Sigmoid colon (tissue), 7 donors: ENCODE results near the gene GATB. TPM values are rescaled to one million over a fixed set of nuclear protein-coding genes. Genes with fewer than 3 reads are reported as not detected.

Experiments used
- DNase-seq: peaks from one replicate; pipeline ENCODE4 v3.0.0-alpha.2; 2019
- H3K27ac ChIP-seq, 4 donors: fragments of 200-600 bp; sonication (generic); one replicate each; pipeline ENCODE4 v1.5.1; 2016 to 2019; ENCODE audit warnings: mild to moderate bottlenecking in 1 of 4
- H3K27me3 ChIP-seq, 3 donors: fragments of 200-600 bp; sonication (generic); one replicate each; pipeline ENCODE4 v1.5.1; 2019; ENCODE audit warnings: mild to moderate bottlenecking in 1 of 3
- H3K36me3 ChIP-seq, 4 donors: fragments of 200-600 bp; sonication (generic); one replicate each; pipeline ENCODE4 v1.5.1; 2016 to 2019
- H3K4me1 ChIP-seq, 4 donors: fragments of 200-600 bp; sonication (generic); one replicate each; pipeline ENCODE4 v1.5.1; 2017 to 2019
- H3K4me3 ChIP-seq, 4 donors: fragments of 200-600 bp; sonication (generic); one replicate each; pipeline ENCODE4 v1.5.1; 2017 to 2019; ENCODE audit warnings: mild to moderate bottlenecking in 2 of 4, moderate library complexity in 1 of 4
- H3K9me3 ChIP-seq, 4 donors: fragments of 200-600 bp in 3 of 4; sonication (generic) in 3 of 4; one replicate each; pipeline versions ENCODE4 v1.5.1 to v1.6.1; 2013 to 2019
- EP300 ChIP-seq, 4 donors: sonication (generic); formaldehyde crosslinking; IDR thresholded peaks; one replicate each; pipeline ENCODE4 v1.6.1; 2017; ENCODE audit warnings: antibody characterized with exemption in 4 of 4
- POLR2A ChIP-seq, 2 donors: fragments of 450-650 bp; IDR thresholded peaks; one replicate each; pipeline ENCODE4 v1.6.1; 2016; ENCODE audit warnings: antibody characterized with exemption in 2 of 2, mild to moderate bottlenecking in 2 of 2, moderate library complexity in 2 of 2
- POLR2AphosphoS5 ChIP-seq, 4 donors: sonication (generic); formaldehyde crosslinking; IDR thresholded peaks; one replicate each; pipeline ENCODE4 v1.6.1; 2017; ENCODE audit warnings: antibody characterized with exemption in 4 of 4
- WGBS, 2 donors: extraction: QIAGEN DNeasy Blood & Tissue Kit; methylation state at CpG; one replicate each; pipeline ENCODE4 v1.1.7; 2013; 5-methylcytosine and 5-hydroxymethylcytosine counted together
- intact Hi-C: fragments of 100-400 bp; cut with DNase I; formaldehyde crosslinking; loops from one replicate; pipeline ENCODE4 v1.15.1; 2023
- polyA plus RNA-seq, 3 donors: library from polyadenylated mRNA; stranded (reverse); fragments of 200-250 nt; gene quantifications; one replicate each; pipeline ENCODE4 v1.2.3, GENCODE V29; 2013
- total RNA-seq, 4 donors: library from RNA; depleted of rRNA; stranded (reverse); fragments of >200 nt; gene quantifications; one replicate each; pipeline ENCODE4 v1.1.0, GENCODE V29; 2016
- TF ChIP-seq, protein P1 (sequence below), 4 experiments: fragments of 450-650 bp in 3 of 4; fragments of 200-600 bp in 1 of 4; IDR thresholded peaks; one replicate each; pipeline ENCODE4 v1.5.1; 2016 to 2019; ENCODE audit warnings: antibody characterized with exemption in 4 of 4, mild to moderate bottlenecking in 3 of 4, moderate library complexity in 2 of 4
- donor health status: healthy with polysubstance abuse.
- donor health status: Bipolar disorder and iron deficiency.
- donor health status: healthy.

GATB gene
- total and polyA plus RNA-seq, 7 donors = 11.1 to 22.1 (median 15.1) TPM

DNA sequence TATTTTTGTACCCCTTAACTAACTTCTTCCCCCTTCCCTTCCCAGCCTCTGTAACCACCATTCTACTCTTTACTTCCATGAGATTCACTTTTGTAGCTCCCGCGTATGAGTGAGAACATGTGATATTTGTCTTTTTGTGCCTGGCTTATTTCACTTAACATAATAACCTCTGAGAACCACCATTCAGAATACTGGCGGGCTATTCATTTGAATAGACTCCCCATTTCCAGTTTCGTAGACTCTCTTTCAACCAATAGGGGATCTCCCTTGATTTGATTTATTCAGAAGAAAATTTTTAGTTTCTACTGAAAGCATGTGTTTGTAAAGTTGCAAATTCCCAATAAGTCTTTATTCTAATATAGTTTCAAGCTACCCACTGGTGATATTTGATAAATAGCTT is 117.2 kb downstream of the GATB start:
- Histone ChIP-seq H3K4me1 (no peaks in the 10 kb centered on the region), H3K9me3 (no peaks in the 10 kb centered on the region), H3K4me3 (no peak overlapping the region), H3K36me3 (no peaks in the 10 kb centered on the region), H3K27me3 (no peaks in the 10 kb centered on the region), H3K27ac (no peak overlapping the region)
- 91 to 95% methylated on average over 4 of the region's 4 CpGs for WGBS, 2 donors
- DNase-seq = no peak
- intact Hi-C loops = no loop called here
- TF ChIP-seq POLR2AphosphoS5 (IDR thresholded peaks at IDR 0.05) = no peak
- TF ChIP-seq EP300 (IDR thresholded peaks at IDR 0.05) = no peak
- no peak for TF ChIP-seq POLR2A (IDR thresholded peaks at IDR 0.05)
- TF ChIP-seq, protein P1, sequence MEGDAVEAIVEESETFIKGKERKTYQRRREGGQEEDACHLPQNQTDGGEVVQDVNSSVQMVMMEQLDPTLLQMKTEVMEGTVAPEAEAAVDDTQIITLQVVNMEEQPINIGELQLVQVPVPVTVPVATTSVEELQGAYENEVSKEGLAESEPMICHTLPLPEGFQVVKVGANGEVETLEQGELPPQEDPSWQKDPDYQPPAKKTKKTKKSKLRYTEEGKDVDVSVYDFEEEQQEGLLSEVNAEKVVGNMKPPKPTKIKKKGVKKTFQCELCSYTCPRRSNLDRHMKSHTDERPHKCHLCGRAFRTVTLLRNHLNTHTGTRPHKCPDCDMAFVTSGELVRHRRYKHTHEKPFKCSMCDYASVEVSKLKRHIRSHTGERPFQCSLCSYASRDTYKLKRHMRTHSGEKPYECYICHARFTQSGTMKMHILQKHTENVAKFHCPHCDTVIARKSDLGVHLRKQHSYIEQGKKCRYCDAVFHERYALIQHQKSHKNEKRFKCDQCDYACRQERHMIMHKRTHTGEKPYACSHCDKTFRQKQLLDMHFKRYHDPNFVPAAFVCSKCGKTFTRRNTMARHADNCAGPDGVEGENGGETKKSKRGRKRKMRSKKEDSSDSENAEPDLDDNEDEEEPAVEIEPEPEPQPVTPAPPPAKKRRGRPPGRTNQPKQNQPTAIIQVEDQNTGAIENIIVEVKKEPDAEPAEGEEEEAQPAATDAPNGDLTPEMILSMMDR (IDR thresholded peaks at IDR 0.05) = no peak

DNA sequence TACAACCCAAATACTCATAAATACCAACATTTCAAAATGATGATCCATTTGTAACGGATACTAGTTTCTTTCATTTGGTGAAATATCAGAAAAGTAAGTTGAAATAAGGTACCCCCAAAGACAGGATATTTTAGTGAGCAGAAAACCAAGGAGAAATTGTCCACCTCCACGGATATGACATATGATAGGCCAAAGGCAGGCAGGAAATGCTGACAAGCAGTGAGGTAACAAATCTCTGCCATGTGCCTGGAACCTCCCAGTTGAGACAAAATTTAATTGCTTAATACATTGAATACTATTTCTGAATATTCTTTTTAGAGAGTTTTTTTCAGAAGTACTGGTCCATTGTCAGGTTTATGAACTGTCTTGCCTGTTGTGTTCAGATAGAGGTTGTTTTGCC is 118.8 kb downstream of the GATB start:
- 90 to 93% methylated on average over 2 of the region's 2 CpGs for WGBS, 2 donors
- intact Hi-C loops = no loop called here
- no peaks in the 10 kb centered on the region for H3K27me3 ChIP-seq
- no peak for DNase-seq
- TF ChIP-seq EP300 (IDR thresholded peaks at IDR 0.05) = no peak
- TF ChIP-seq, protein P1 (IDR thresholded peaks at IDR 0.05) = no peak
- TF ChIP-seq POLR2A (IDR thresholded peaks at IDR 0.05) = no peak
- TF ChIP-seq POLR2AphosphoS5 (IDR thresholded peaks at IDR 0.05) = no peak
- H3K4me1 ChIP-seq = no peaks in the 10 kb centered on the region
- H3K4me3 ChIP-seq = no peak overlapping the region
- H3K27ac ChIP-seq = no peak overlapping the region
- H3K36me3 ChIP-seq = no peaks in the 10 kb centered on the region
- no peaks in the 10 kb centered on the region for H3K9me3 ChIP-seq

DNA sequence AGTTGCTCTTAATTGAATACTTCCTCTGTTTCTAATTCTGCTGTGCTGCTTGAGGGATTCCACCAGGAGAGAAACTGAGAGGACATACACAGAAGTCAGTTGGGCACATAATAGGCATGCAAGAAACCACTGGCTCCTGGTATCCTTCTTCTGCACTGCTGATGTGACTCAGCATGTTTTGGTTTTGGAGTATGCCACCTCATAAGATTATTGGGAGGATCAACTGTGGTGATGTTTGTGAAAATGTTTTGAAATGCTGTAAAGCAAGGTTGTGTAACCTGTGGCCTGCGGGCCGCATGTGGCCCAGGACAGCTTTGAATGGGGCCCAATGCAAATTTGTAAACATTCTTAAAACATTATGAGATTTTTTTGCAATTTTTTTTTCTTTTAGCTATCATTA is 119.6 kb downstream of the GATB start:
- no peak overlapping the region for H3K27ac ChIP-seq
- no peak for DNase-seq
- no peaks in the 10 kb centered on the region for H3K9me3 ChIP-seq
- H3K27me3 ChIP-seq = no peaks in the 10 kb centered on the region
- H3K4me1 ChIP-seq = no peaks in the 10 kb centered on the region
- intact Hi-C loops = no loop called here
- no peak for TF ChIP-seq POLR2AphosphoS5 (IDR thresholded peaks at IDR 0.05)
- no peak for TF ChIP-seq POLR2A (IDR thresholded peaks at IDR 0.05)
- TF ChIP-seq, protein P1 (IDR thresholded peaks at IDR 0.05) = no peak
- no peak for TF ChIP-seq EP300 (IDR thresholded peaks at IDR 0.05)
- 92 to 99% methylated on average over 2 of the region's 2 CpGs for WGBS, 2 donors
- H3K4me3 ChIP-seq = no peak overlapping the region
- no peaks in the 10 kb centered on the region for H3K36me3 ChIP-seq

DNA sequence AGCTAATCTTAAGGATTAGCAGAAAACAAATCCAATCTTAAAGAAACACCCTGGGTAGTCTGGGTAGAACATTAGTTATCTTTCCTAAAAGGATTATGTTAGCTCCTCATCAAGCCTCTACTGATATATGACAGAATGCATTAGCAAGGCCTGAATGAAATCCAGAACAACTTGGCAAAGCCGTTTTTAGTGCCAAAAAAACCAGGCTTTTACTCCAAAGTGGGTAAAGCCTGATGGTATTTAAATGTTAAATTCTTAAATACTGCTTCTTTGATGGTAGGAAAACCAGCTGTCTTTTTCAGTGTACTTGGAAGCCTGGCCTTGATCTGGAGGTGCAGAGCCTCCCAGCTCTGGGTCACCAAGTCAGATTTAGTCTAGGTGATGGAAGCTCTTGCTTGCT is 120.4 kb downstream of the GATB start:
- H3K9me3 ChIP-seq = no peaks in the 10 kb centered on the region
- no peak for DNase-seq
- H3K36me3 ChIP-seq = no peaks in the 10 kb centered on the region
- no peak overlapping the region for H3K27ac ChIP-seq
- intact Hi-C loops = no loop called here
- no peak for TF ChIP-seq EP300 (IDR thresholded peaks at IDR 0.05)
- TF ChIP-seq POLR2A (IDR thresholded peaks at IDR 0.05) = no peak
- TF ChIP-seq POLR2AphosphoS5 (IDR thresholded peaks at IDR 0.05) = no peak
- TF ChIP-seq, protein P1 (IDR thresholded peaks at IDR 0.05) = no peak
- no peaks in the 10 kb centered on the region for H3K27me3 ChIP-seq
- no peaks in the 10 kb centered on the region for H3K4me1 ChIP-seq
- no peak overlapping the region for H3K4me3 ChIP-seq
- 68 to 82% methylated on average over 1 of the region's 1 CpG for WGBS, 2 donors

DNA sequence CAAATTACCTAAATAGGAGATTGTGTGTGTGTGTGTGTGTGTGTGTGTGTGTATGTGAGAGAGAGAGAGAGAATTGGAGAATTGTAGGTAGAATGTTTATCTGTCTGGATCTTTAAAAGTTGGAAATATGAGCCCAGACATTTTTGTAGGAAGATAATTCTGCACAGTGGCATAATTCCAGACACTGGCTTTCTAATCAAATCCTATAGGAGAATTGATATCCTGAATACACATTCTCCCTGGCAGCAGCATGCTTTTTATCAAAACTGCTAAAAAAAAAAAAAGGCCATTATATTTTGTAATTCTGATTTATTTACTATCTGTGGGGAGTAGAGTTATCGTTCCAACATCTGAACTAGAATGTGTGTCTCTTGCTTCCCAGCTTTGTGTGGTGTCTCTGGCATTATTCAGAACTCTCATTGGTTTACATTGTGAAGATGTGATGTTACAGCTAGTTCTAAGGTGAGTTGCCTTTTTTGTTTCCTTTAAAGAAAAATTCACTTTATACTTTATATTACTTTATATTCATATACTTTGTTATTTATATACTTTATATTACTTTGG is 122.4 kb downstream of the GATB start:
- no peak for DNase-seq
- no peaks in the 10 kb centered on the region for H3K36me3 ChIP-seq
- no peaks in the 10 kb centered on the region for H3K27me3 ChIP-seq
- H3K4me1 ChIP-seq = no peaks in the 10 kb centered on the region
- H3K4me3 ChIP-seq = no peak overlapping the region
- no peak for TF ChIP-seq POLR2AphosphoS5 (IDR thresholded peaks at IDR 0.05)
- intact Hi-C loops = no loop called here
- no peak overlapping the region for H3K27ac ChIP-seq
- 83 to 96% methylated on average over 1 of the region's 1 CpG for WGBS, 2 donors
- no peaks in the 10 kb centered on the region for H3K9me3 ChIP-seq
